Neural progenitor cell (in vitro differentiated cells): Measurements from ENCODE around the gene UVSSA. TPM values are rescaled to one million over a fixed set of nuclear protein-coding genes. Genes with fewer than 3 reads are reported as not detected.

Experiments
- DNase-seq: peaks from one replicate; pipeline ENCODE4 v3.0.0-alpha.2; 2016; ENCODE audit warnings: low spot score
- H2AFZ ChIP-seq: fragments of 200-600 bp; sonication (generic); replicated peaks from 2 replicates; pipeline ENCODE4 v1.6.1; 2016; ENCODE audit warnings: antibody characterized with exemption
- H3F3A ChIP-seq: fragments of 200-600 bp; sonication (generic); 2 replicates; pipeline ENCODE4 v1.6.1; 2016; ENCODE audit warnings: antibody characterized with exemption, low read depth
- H3K27ac ChIP-seq: fragments of 200-600 bp; sonication (generic); 2 replicates; pipeline ENCODE4 v1.5.1; 2016; ENCODE audit warnings: mild to moderate bottlenecking
- H3K27me3 ChIP-seq: fragments of 200-600 bp; sonication (generic); 2 replicates; pipeline ENCODE4 v1.6.1; 2016; ENCODE audit warnings: mild to moderate bottlenecking, moderate library complexity
- H3K36me3 ChIP-seq: fragments of 200-600 bp; sonication (generic); 2 replicates; pipeline ENCODE4 v1.5.1; 2016
- H3K4me1 ChIP-seq: fragments of 200-600 bp; sonication (generic); 2 replicates; pipeline ENCODE4 v1.6.1; 2016; ENCODE audit warnings: mixed run types
- H3K4me2 ChIP-seq: fragments of 200-600 bp; sonication (generic); 2 replicates; pipeline ENCODE4 v1.6.1; 2016
- H3K4me3 ChIP-seq: fragments of 200-600 bp; sonication (generic); 2 replicates; pipeline ENCODE4 v1.5.1; 2016
- H3K79me2 ChIP-seq: fragments of 200-600 bp; sonication (generic); 2 replicates; pipeline ENCODE4 v1.6.1; 2016; ENCODE audit warnings: low read depth
- H3K9ac ChIP-seq: fragments of 200-600 bp; sonication (generic); 2 replicates; pipeline ENCODE4 v1.6.1; 2016
- H3K9me3 ChIP-seq: fragments of 200-600 bp; sonication (generic); 2 replicates; pipeline ENCODE4 v1.5.1; 2016; ENCODE audit warnings: low read depth
- H4K20me1 ChIP-seq: fragments of 200-600 bp; sonication (generic); 2 replicates; pipeline ENCODE4 v1.6.1; 2016; ENCODE audit warnings: low read depth
- H3K27ac Mint-ChIP-seq: 3 replicates; pipeline ENCODE4 v1.8.0; 2021; ENCODE audit warnings: mixed read lengths
- H3K27me3 Mint-ChIP-seq: 2 replicates; pipeline ENCODE4 v1.8.0; 2022; ENCODE audit warnings: low read depth, mild to moderate bottlenecking, inconsistent platforms, moderate library complexity, mixed read lengths; ENCODE audit not compliant: insufficient read depth
- H3K36me3 Mint-ChIP-seq: 3 replicates; pipeline ENCODE4 v1.8.0; 2021; ENCODE audit warnings: mixed read lengths
- H3K4me1 Mint-ChIP-seq: 3 replicates; pipeline ENCODE4 v1.8.0; 2021; ENCODE audit warnings: mixed read lengths
- H3K4me3 Mint-ChIP-seq: 3 replicates; pipeline ENCODE4 v1.8.0; 2021; ENCODE audit warnings: mild to moderate bottlenecking, moderate library complexity, mixed read lengths
- H3K9me3 Mint-ChIP-seq: 3 replicates; pipeline ENCODE4 v1.8.0; 2020; ENCODE audit warnings: mixed read lengths
- EZH2 ChIP-seq: fragments of 200-600 bp; sonication (generic); IDR thresholded peaks from 2 replicates; pipeline ENCODE4 v1.6.1; 2017; ENCODE audit warnings: antibody characterized with exemption, mild to moderate bottlenecking, moderate library complexity
- EZH2phosphoT487 ChIP-seq: fragments of 200-600 bp; sonication (generic); IDR thresholded peaks from 2 replicates; pipeline ENCODE4 v1.6.1; 2017; ENCODE audit warnings: antibody characterized with exemption
- total RNA-seq: library from RNA; depleted of rRNA; stranded (reverse); fragments of >200 nt; gene quantifications from 2 replicates; pipeline ENCODE4 v1.2.3, GENCODE V29; 2015; ENCODE audit warnings: low replicate concordance
- TF ChIP-seq, protein P1 (sequence below): fragments of 200-600 bp; sonication (generic); IDR thresholded peaks from 2 replicates; pipeline ENCODE4 v1.5.1; 2017; ENCODE audit warnings: antibody characterized with exemption, mild to moderate bottlenecking

Gene UVSSA
- total RNA-seq, 1 donor from 2014 or later, result 10.9 TPM

DNA sequence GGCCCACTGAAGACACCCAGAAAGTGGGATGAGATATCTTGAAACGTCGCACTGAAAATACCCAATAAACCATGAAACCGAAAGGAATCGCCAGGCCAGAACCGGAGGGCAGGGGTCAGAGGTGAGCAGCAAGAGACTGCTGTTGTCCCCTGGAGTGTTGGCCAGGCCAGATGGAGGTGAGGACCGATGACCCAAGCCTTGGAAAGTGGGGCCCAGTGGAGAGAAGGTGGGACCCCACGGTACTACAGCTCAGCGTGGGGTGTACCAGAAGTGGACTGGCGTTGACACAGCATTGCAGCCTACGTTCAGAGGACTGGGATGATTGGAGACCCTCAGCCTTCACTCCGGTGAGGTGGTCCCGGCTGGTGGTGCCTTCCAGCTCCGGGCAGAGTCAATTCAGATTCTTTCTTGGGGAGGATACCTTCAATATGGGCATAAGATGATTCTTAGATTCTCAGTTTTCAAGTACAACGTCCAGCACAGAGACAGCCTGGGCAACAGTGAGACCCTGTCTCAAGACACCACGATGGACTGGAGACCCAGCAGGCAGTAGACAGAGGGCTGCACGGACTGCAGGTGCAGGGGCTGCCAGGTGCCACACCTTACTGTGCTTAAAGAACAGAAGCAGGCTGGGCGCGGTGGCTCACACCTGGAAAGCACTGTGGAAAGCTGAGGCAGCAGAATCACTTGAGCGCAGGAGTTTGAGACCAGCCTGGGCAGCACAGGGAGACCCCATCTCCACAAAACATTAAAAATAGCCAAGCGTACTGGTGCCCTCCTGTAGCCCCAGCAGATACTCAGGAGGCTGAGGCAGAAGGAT is 34.0 kb upstream of the UVSSA start:
- peaks cover 25% of the 10 kb centered on the region for H3K36me3 Mint-ChIP-seq
- no peak overlapping the region for H3K27ac Mint-ChIP-seq
- H3K79me2 ChIP-seq, result peaks cover 46% of the 10 kb centered on the region
- H3K9me3 Mint-ChIP-seq, result no peaks in the 10 kb centered on the region
- H3K27me3 Mint-ChIP-seq, result peaks cover 9% of the 10 kb centered on the region
- no peaks in the 10 kb centered on the region for H3K27me3 ChIP-seq
- H3F3A ChIP-seq, result peaks cover 17% of the 10 kb centered on the region
- no peak overlapping the region for H3K4me3 Mint-ChIP-seq
- H3K36me3 ChIP-seq, result no peaks in the 10 kb centered on the region
- H3K9me3 ChIP-seq, result no peaks in the 10 kb centered on the region
- TF ChIP-seq, protein P1, sequence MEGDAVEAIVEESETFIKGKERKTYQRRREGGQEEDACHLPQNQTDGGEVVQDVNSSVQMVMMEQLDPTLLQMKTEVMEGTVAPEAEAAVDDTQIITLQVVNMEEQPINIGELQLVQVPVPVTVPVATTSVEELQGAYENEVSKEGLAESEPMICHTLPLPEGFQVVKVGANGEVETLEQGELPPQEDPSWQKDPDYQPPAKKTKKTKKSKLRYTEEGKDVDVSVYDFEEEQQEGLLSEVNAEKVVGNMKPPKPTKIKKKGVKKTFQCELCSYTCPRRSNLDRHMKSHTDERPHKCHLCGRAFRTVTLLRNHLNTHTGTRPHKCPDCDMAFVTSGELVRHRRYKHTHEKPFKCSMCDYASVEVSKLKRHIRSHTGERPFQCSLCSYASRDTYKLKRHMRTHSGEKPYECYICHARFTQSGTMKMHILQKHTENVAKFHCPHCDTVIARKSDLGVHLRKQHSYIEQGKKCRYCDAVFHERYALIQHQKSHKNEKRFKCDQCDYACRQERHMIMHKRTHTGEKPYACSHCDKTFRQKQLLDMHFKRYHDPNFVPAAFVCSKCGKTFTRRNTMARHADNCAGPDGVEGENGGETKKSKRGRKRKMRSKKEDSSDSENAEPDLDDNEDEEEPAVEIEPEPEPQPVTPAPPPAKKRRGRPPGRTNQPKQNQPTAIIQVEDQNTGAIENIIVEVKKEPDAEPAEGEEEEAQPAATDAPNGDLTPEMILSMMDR, result no peak
- TF ChIP-seq EZH2 (no peak), EZH2phosphoT487 (no peak)
- DNase-seq, result no peak
- peaks cover 4% of the 10 kb centered on the region for H3K4me1 ChIP-seq
- H2AFZ ChIP-seq, result no peak overlapping the region
- H3K4me3 ChIP-seq, result no peak overlapping the region
- H3K9ac ChIP-seq, result no peak overlapping the region
- H4K20me1 ChIP-seq, result peaks cover 27% of the 10 kb centered on the region
- peaks cover 21% of the 10 kb centered on the region for H3K4me1 Mint-ChIP-seq
- no peak overlapping the region for H3K4me2 ChIP-seq
- H3K27ac ChIP-seq, result no peak overlapping the region

DNA sequence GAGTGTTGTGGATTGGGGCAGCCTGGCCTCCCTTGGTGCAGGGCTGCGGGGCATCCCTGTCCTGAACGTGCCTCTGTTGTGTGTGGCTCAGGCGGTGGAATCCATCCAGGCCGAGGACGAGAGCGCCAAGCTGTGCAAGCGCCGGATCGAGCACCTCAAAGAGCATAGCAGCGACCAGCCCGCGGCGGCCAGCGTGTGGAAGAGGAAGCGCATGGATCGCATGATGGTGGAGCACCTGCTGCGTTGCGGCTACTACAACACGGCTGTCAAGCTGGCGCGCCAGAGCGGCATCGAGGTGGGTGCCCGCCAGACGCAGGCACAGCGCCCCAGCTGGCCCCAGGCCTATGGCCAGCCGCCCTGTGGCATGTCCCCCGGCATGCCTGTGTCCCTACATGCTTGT is 31.7 kb upstream of the UVSSA start:
- Mint-ChIP-seq H3K27ac (no peak overlapping the region), H3K4me3 (no peak overlapping the region), H3K27me3 (peaks cover 5% of the 10 kb centered on the region), H3K9me3 (no peaks in the 10 kb centered on the region), H3K4me1 (peaks cover 2% of the 10 kb centered on the region), H3K36me3 (peaks cover 40% of the 10 kb centered on the region)
- no peaks in the 10 kb centered on the region for H3K36me3 ChIP-seq
- H4K20me1 ChIP-seq, result peaks cover 18% of the 10 kb centered on the region
- TF ChIP-seq, protein P1, result no peak
- H2AFZ ChIP-seq, result no peak overlapping the region
- no peaks in the 10 kb centered on the region for H3K27me3 ChIP-seq
- peaks cover 26% of the 10 kb centered on the region for H3K79me2 ChIP-seq
- H3K4me2 ChIP-seq, result no peak overlapping the region
- no peak overlapping the region for H3K4me3 ChIP-seq
- no peaks in the 10 kb centered on the region for H3K4me1 ChIP-seq
- no peak overlapping the region for H3K27ac ChIP-seq
- H3F3A ChIP-seq, result no peaks in the 10 kb centered on the region
- no peak overlapping the region for H3K9ac ChIP-seq
- no peak for DNase-seq
- H3K9me3 ChIP-seq, result no peaks in the 10 kb centered on the region

DNA sequence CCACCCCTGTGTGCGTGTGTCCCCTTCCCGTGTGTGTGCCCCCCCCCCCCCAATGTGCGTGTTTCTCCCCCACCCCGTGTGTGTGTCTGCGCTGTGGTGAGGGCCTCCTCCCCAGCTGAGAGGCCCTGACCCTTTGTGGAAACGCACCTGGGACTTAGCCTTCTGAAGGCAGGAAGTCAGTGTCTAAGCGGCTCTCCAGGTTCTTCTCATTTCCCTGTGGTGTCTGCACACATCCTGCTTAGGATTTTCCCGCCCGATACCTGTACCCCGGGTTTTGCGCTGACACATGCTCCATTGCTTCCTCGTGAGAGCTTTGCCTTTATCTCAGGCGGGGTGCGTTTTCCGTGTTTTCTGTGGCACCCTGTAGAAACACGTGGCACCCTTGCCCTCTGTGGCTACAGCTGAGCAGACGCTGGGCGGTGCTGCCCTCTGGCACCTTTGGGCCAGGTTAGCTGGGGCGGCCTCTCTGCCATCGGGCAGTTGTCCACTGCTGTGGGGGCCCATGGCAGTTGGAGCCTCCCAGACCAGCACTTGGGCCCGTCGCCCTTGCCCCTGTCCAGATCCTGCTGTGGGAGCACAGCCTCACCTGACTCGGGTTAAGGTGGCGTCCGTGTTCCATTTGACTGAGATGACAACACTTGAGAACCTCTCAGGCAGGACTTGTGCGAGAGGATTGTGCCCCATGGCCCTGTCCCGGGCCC is 31.0 kb upstream of the UVSSA start:
- Histone ChIP-seq H3K4me3 (no peak overlapping the region), H3K27ac (no peak overlapping the region), H2AFZ (no peak overlapping the region), H3K79me2 (peaks cover 19% of the 10 kb centered on the region), H3K9me3 (no peaks in the 10 kb centered on the region), H3K36me3 (no peaks in the 10 kb centered on the region), H3F3A (no peaks in the 10 kb centered on the region), H3K27me3 (no peaks in the 10 kb centered on the region), H4K20me1 (peaks cover 11% of the 10 kb centered on the region), H3K9ac (no peak overlapping the region), H3K4me2 (no peak overlapping the region), H3K4me1 (no peaks in the 10 kb centered on the region)
- DNase-seq, result no peak
- Mint-ChIP-seq H3K27me3 (peaks cover 6% of the 10 kb centered on the region), H3K9me3 (no peaks in the 10 kb centered on the region), H3K4me1 (no peaks in the 10 kb centered on the region), H3K4me3 (no peak overlapping the region), H3K36me3 (peaks cover 43% of the 10 kb centered on the region), H3K27ac (no peak overlapping the region)
- no peak for TF ChIP-seq EZH2
- TF ChIP-seq, protein P1, result no peak
- no peak for TF ChIP-seq EZH2phosphoT487
